Testis (tissue), 2 donors: Measurements from ENCODE around the gene UTP20.

ENCODE experiments used
- CTCF ChIP-seq, 3 experiments: fragments of 450-650 bp in 2 of 3; fragments of 200-600 bp in 1 of 3; sonication (generic) in 1 of 3; IDR thresholded peaks; one replicate each; pipeline ENCODE4 v1.5.1; 2016 to 2019; ENCODE audit warnings: antibody characterized with exemption in 3 of 3, mild to moderate bottlenecking in 2 of 3, moderate library complexity in 1 of 3
- POLR2A ChIP-seq: fragments of 450-650 bp; IDR thresholded peaks from one replicate; pipeline ENCODE4 v1.6.1; 2017; ENCODE audit warnings: antibody characterized with exemption, mild to moderate bottlenecking, moderate library complexity

- TF ChIP-seq CTCF (IDR thresholded peaks at IDR 0.05) = no peak
- TF ChIP-seq POLR2A = no peak
Observed at GRCh38 chr12:101375573-101375972, 95.7 kb downstream of the UTP20 start.
